WTC11 (cell line): ENCODE data around the gene TUBGCP3. TPM values are rescaled to one million over a fixed set of nuclear protein-coding genes. Genes with fewer than 3 reads are reported as not detected.

Experiments
- ATAC-seq: fragments of 200-7000 bp; cut with Tn5 transposase; 2 replicates; pipeline ENCODE4 v1.10.0; 2021; ENCODE audit warnings: mild to moderate bottlenecking, moderate library complexity
- CTCF ChIA-PET: fragments of 300-600 bp; sonication (Branson Sonifier 250); formaldehyde crosslinking; loops from one replicate; lab custom pipeline; 2021; ENCODE audit warnings: antibody characterized with exemption; lab: Charles Lee
- POLR2A ChIA-PET: fragments of 350-600 bp; sonication (Branson Sonifier 250); formaldehyde crosslinking; loops from one replicate; lab custom pipeline; 2021; ENCODE audit warnings: antibody characterized with exemption; lab: Charles Lee
- DNase-seq: peaks from one replicate; pipeline ENCODE4 v3.0.0; 2021; ENCODE audit warnings: low spot score
- H3K27ac Mint-ChIP-seq: 2 replicates; pipeline ENCODE4 v1.8.0; 2021; ENCODE audit warnings: mixed read lengths
- H3K27me3 Mint-ChIP-seq: 2 replicates; pipeline ENCODE4 v1.8.0; 2021; ENCODE audit warnings: low read depth, mild to moderate bottlenecking, moderate library complexity, mixed read lengths
- H3K36me3 Mint-ChIP-seq: 2 replicates; pipeline ENCODE4 v1.8.0; 2021; ENCODE audit warnings: mixed read lengths
- H3K4me1 Mint-ChIP-seq: 2 replicates; pipeline ENCODE4 v1.8.0; 2022; ENCODE audit warnings: mixed read lengths
- H3K4me3 Mint-ChIP-seq: 2 replicates; pipeline ENCODE4 v1.8.0; 2021; ENCODE audit warnings: mild to moderate bottlenecking, moderate library complexity, mixed read lengths
- H3K9me3 Mint-ChIP-seq: 2 replicates; pipeline ENCODE4 v1.8.0; 2021; ENCODE audit warnings: mixed read lengths
- CBFB ChIP-seq: sonication (generic); formaldehyde crosslinking; IDR thresholded peaks from 2 replicates; pipeline ENCODE4 v1.8.1; 2022; ENCODE audit warnings: mild to moderate bottlenecking, low read depth, missing genetic modification reagents
- E2F1 ChIP-seq: sonication (generic); formaldehyde crosslinking; IDR thresholded peaks from 2 replicates; pipeline ENCODE4 v1.8.0; 2022; ENCODE audit warnings: mild to moderate bottlenecking, missing genetic modification reagents
- E2F4 ChIP-seq: sonication (generic); formaldehyde crosslinking; IDR thresholded peaks from 2 replicates; pipeline ENCODE4 v1.8.1; 2022; ENCODE audit warnings: low read depth, mild to moderate bottlenecking, moderate library complexity, missing genetic modification reagents, borderline replicate concordance
- ELF4 ChIP-seq: sonication (generic); formaldehyde crosslinking; IDR thresholded peaks from 2 replicates; pipeline ENCODE4 v1.8.1; 2022; ENCODE audit warnings: low read depth, mild to moderate bottlenecking, moderate library complexity, missing genetic modification reagents
- EMX1 ChIP-seq: fragments of 250-450 bp; sonication (Bioruptor Pico); IDR thresholded peaks from 2 replicates; pipeline ENCODE4 v1.8.0; 2021; ENCODE audit warnings: mild to moderate bottlenecking
- ERG ChIP-seq: fragments of 250-450 bp; sonication (Bioruptor Pico); IDR thresholded peaks from 2 replicates; pipeline ENCODE4 v1.8.0; 2021; ENCODE audit warnings: mild to moderate bottlenecking
- ETV6 ChIP-seq: sonication (generic); formaldehyde crosslinking; IDR thresholded peaks from 2 replicates; pipeline ENCODE4 v1.8.1; 2022; ENCODE audit warnings: mild to moderate bottlenecking, missing genetic modification reagents
- FOXJ3 ChIP-seq: sonication (generic); formaldehyde crosslinking; IDR thresholded peaks from 2 replicates; pipeline ENCODE4 v1.9.0; 2021; ENCODE audit warnings: missing genetic modification reagents, mild to moderate bottlenecking, borderline replicate concordance
- FOXK1 ChIP-seq: sonication (generic); formaldehyde crosslinking; IDR thresholded peaks from 2 replicates; pipeline ENCODE4 v1.8.0; 2022; ENCODE audit warnings: mild to moderate bottlenecking, moderate library complexity, missing genetic modification reagents
- GABPB1 ChIP-seq: sonication (generic); formaldehyde crosslinking; IDR thresholded peaks from 2 replicates; pipeline ENCODE4 v1.8.1; 2023; ENCODE audit warnings: mild to moderate bottlenecking, missing genetic modification reagents
- GRHL2 ChIP-seq: fragments of 250-450 bp; sonication (Bioruptor Pico); IDR thresholded peaks from 2 replicates; pipeline ENCODE4 v1.8.0; 2022; ENCODE audit warnings: mild to moderate bottlenecking, moderate library complexity; ENCODE audit not compliant: insufficient replicate concordance, severe bottlenecking
- GTF2I ChIP-seq: fragments of 250-450 bp; sonication (Bioruptor Pico); conservative IDR thresholded peaks from 2 replicates; pipeline ENCODE4 v1.4.0; 2021; ENCODE audit warnings: mild to moderate bottlenecking
- JUN ChIP-seq: sonication (generic); formaldehyde crosslinking; IDR thresholded peaks from 2 replicates; pipeline ENCODE4 v1.8.0; 2023; ENCODE audit warnings: mild to moderate bottlenecking, missing genetic modification reagents
- PRDM15 ChIP-seq: sonication (generic); formaldehyde crosslinking; IDR thresholded peaks from 2 replicates; pipeline ENCODE4 v1.8.0; 2022; ENCODE audit warnings: missing genetic modification reagents
- RORB ChIP-seq: fragments of 250-450 bp; sonication (Bioruptor Pico); IDR thresholded peaks from 2 replicates; pipeline ENCODE4 v1.9.0; 2021; ENCODE audit warnings: mild to moderate bottlenecking
- SMAD3 ChIP-seq: sonication (generic); formaldehyde crosslinking; IDR thresholded peaks from 2 replicates; pipeline ENCODE4 v1.8.0; 2022; ENCODE audit warnings: missing genetic modification reagents, mild to moderate bottlenecking, borderline replicate concordance
- SMAD4 ChIP-seq: sonication (generic); formaldehyde crosslinking; IDR thresholded peaks from 2 replicates; pipeline ENCODE4 v1.8.0; 2022; ENCODE audit warnings: mild to moderate bottlenecking, missing genetic modification reagents
- SP1 ChIP-seq: sonication (generic); formaldehyde crosslinking; conservative IDR thresholded peaks from 2 replicates; pipeline ENCODE4 v1.8.1; 2022; ENCODE audit warnings: missing genetic modification reagents
- TCF7 ChIP-seq: sonication (generic); formaldehyde crosslinking; IDR thresholded peaks from 2 replicates; pipeline ENCODE4 v1.8.0; 2022; ENCODE audit warnings: mild to moderate bottlenecking, low read depth, missing genetic modification reagents, moderate library complexity
- USF2 ChIP-seq: sonication (generic); formaldehyde crosslinking; IDR thresholded peaks from 2 replicates; pipeline ENCODE4 v1.8.1; 2023; ENCODE audit warnings: mild to moderate bottlenecking, missing genetic modification reagents, moderate library complexity
- ZBTB21 ChIP-seq: sonication (generic); formaldehyde crosslinking; IDR thresholded peaks from 2 replicates; pipeline ENCODE4 v1.8.1; 2023; ENCODE audit warnings: mild to moderate bottlenecking, missing genetic modification reagents, borderline replicate concordance
- ZNF263 ChIP-seq: sonication (generic); formaldehyde crosslinking; IDR thresholded peaks from 2 replicates; pipeline ENCODE4 v1.8.1; 2022; ENCODE audit warnings: low read depth, mild to moderate bottlenecking, moderate library complexity, missing genetic modification reagents
- total RNA-seq: library from RNA; stranded (reverse); gene quantifications from 3 replicates; pipeline ENCODE4 v1.2.3, GENCODE V29; 2021

Gene TUBGCP3
- total RNA-seq, 1 experiment from 2014 or later, result 29.9 TPM

GRCh38 chr13:112450904-112451240 lies 137.1 kb downstream of the TUBGCP3 start:
- H3K27ac Mint-ChIP-seq, result no peak overlapping the region; the same call in 1 of the 2 replicates
- H3K27me3 Mint-ChIP-seq, result no peaks in the 10 kb centered on the region
- H3K9me3 Mint-ChIP-seq, result peaks cover under 1% of the 10 kb centered on the region; the same call in 1 of the 2 replicates
- no peak for DNase-seq
- H3K36me3 Mint-ChIP-seq, result no peaks in the 10 kb centered on the region
- no peak for TF ChIP-seq ELF4 (CRISPR knock-in tag)
- TF ChIP-seq USF2, result no peak
- no peak for TF ChIP-seq ZBTB21 (CRISPR knock-in tag)
- TF ChIP-seq GABPB1 (CRISPR knock-in tag), result no peak
- TF ChIP-seq EMX1 (CRISPR knock-in tag), result no peak
- TF ChIP-seq E2F1 (CRISPR knock-in tag), result no peak
- TF ChIP-seq ZNF263 (CRISPR knock-in tag), result no peak
- no peak for TF ChIP-seq PRDM15 (CRISPR knock-in tag)
- no peak for TF ChIP-seq SP1 (CRISPR knock-in tag)
- no peak for TF ChIP-seq SMAD4 (CRISPR knock-in tag)
- no peak for TF ChIP-seq FOXK1 (CRISPR knock-in tag)
- no peak for TF ChIP-seq ERG (CRISPR knock-in tag)
- TF ChIP-seq SMAD3 (CRISPR knock-in tag), result no peak
- no peak for TF ChIP-seq GTF2I (CRISPR knock-in tag)
- no peak for TF ChIP-seq RORB (CRISPR knock-in tag)
- TF ChIP-seq TCF7, result no peak
- no peak for TF ChIP-seq ETV6
- no peak for TF ChIP-seq JUN
- TF ChIP-seq CBFB, result no peak
- CTCF ChIA-PET, result interaction anchor here (0.6 kb wide), 2 partner anchors 174 to 977 kb away, joined by 3 to 5 read pairs; no protein-coding TSS in a partner anchor
- no peak for ATAC-seq
- POLR2A ChIA-PET, result no interaction called here
- H3K4me1 Mint-ChIP-seq, result no peaks in the 10 kb centered on the region
- no peak overlapping the region for H3K4me3 Mint-ChIP-seq

GRCh38 chr13:112450118-112450903 lies 137.6 kb downstream of the TUBGCP3 start:
- Mint-ChIP-seq H3K4me3 (no peak overlapping the region), H3K27ac (no peak overlapping the region), H3K36me3 (no peaks in the 10 kb centered on the region), H3K9me3 (no peaks in the 10 kb centered on the region), H3K27me3 (no peaks in the 10 kb centered on the region), H3K4me1 (no peaks in the 10 kb centered on the region)
- ATAC-seq, result no peak
- ChIA-PET POLR2A (no interaction called here), CTCF (interaction anchor here (0.6 kb wide), 2 partner anchors 175 to 976 kb away, joined by 3 to 5 read pairs; no protein-coding TSS in a partner anchor)
- TF ChIP-seq FOXJ3 (CRISPR knock-in tag) (no peak), E2F4 (CRISPR knock-in tag) (no peak), GRHL2 (no peak)
- no peak for DNase-seq
